GM12873 (cell line): ENCODE results near the gene SLC4A5.

Experiments
- TF ChIP-seq, protein P1 (sequence below): IDR thresholded peaks from 2 replicates; pipeline ENCODE4 v1.5.1; 2012; ENCODE audit warnings: low read depth, mild to moderate bottlenecking, moderate library complexity, low read length, control low read depth; ENCODE audit not compliant: insufficient read depth; ENCODE audit errors: missing control alignments

The SLC4A5 gene

DNA sequence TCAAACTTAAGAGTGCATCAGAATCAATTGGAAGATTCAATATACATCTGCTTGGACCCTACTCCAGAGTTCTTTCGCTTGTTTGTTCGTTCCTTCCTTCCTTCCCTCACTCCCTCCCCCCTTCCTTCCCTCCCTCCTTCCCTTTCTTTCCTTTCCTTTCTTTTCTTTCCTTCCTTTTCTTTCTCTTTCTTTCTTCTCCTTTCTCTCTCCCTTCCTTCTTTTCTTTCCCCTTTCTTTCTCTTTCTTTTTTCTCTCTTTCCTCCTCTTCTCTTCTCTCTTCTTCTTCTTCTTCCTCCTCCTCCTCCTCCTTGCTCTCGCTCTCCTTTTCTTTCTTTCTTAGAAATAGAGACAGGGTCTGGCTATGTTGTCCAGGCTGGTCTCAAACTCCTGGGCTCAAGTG is 98.9 kb downstream of the SLC4A5 start:
- TF ChIP-seq, protein P1, sequence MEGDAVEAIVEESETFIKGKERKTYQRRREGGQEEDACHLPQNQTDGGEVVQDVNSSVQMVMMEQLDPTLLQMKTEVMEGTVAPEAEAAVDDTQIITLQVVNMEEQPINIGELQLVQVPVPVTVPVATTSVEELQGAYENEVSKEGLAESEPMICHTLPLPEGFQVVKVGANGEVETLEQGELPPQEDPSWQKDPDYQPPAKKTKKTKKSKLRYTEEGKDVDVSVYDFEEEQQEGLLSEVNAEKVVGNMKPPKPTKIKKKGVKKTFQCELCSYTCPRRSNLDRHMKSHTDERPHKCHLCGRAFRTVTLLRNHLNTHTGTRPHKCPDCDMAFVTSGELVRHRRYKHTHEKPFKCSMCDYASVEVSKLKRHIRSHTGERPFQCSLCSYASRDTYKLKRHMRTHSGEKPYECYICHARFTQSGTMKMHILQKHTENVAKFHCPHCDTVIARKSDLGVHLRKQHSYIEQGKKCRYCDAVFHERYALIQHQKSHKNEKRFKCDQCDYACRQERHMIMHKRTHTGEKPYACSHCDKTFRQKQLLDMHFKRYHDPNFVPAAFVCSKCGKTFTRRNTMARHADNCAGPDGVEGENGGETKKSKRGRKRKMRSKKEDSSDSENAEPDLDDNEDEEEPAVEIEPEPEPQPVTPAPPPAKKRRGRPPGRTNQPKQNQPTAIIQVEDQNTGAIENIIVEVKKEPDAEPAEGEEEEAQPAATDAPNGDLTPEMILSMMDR: no peak

GRCh38 chr2:74242354-74243071 is 100.7 kb downstream of the SLC4A5 start:
- TF ChIP-seq, protein P1: no peak

GRCh38 chr2:74239346-74239745 is 103.9 kb downstream of the SLC4A5 start:
- TF ChIP-seq, protein P1: no peak

GRCh38 chr2:74238879-74239278 is 104.3 kb downstream of the SLC4A5 start:
- TF ChIP-seq, protein P1: no peak

GRCh38 chr2:74235041-74235440 is 108.2 kb downstream of the SLC4A5 start:
- TF ChIP-seq, protein P1: no peak

- TF ChIP-seq, protein P1: no peak
Measured at GRCh38 chr2:74233648-74234047, 109.6 kb downstream of the SLC4A5 start.

DNA sequence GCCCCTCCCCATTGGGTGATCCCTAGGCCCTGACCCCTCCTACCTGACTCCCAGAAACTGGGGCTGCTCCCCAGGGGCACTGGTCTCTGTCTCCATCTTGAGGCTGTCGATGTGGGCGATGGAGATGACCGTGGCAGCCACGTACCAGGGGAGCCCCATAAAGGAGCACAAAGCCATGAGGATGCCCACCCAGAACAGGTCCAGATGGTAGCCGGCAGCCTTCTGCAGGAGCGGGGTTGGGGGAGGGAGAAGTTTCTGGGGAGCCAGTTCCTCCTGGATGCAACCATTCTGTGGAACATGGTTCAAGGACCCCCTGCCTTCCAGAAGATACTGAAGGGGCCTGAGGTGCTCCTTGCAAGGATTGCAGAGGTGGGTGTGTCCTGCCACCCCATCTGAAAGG is 110.8 kb downstream of the SLC4A5 start:
- TF ChIP-seq, protein P1: peak; percentile 16

- TF ChIP-seq, protein P1: no peak
Measured at GRCh38 chr2:74228772-74229171, 114.4 kb downstream of the SLC4A5 start.
